GM21526 (cell line): ENCODE data around the gene STK11.
A peak's percentile ranks its signal among the peaks of the same experiment; 100 is the strongest.

Source experiments
- ATAC-seq: cut with Tn5 transposase; IDR thresholded peaks from one replicate; pipeline ENCODE4 v1.9.1; 2021; ENCODE audit warnings: moderate library complexity; ENCODE audit not compliant: unreplicated experiment, low FRiP score

STK11 gene

GRCh38 chr19:1269065-1269477 is 63.5 kb downstream of the STK11 start, which contains the start of gene CIRBP:
Gene CIRBP, plus strand, starts transcription at chr19:1269332. Its CDS starts 1,602 bp downstream, at chr19:1270934.
- ATAC-seq: peak; percentile 41

GRCh38 chr19:1269478-1270212 is 64.1 kb downstream of the STK11 start:
- ATAC-seq: peak; percentile 13

- no peak for ATAC-seq
Measured at GRCh38 chr19:1270213-1270853, 64.8 kb downstream of the STK11 start.

- ATAC-seq: no peak
Measured at GRCh38 chr19:1270854-1271527, 65.4 kb downstream of the STK11 start.

- no peak for ATAC-seq
Measured at GRCh38 chr19:1271528-1272422, 66.2 kb downstream of the STK11 start.

DNA sequence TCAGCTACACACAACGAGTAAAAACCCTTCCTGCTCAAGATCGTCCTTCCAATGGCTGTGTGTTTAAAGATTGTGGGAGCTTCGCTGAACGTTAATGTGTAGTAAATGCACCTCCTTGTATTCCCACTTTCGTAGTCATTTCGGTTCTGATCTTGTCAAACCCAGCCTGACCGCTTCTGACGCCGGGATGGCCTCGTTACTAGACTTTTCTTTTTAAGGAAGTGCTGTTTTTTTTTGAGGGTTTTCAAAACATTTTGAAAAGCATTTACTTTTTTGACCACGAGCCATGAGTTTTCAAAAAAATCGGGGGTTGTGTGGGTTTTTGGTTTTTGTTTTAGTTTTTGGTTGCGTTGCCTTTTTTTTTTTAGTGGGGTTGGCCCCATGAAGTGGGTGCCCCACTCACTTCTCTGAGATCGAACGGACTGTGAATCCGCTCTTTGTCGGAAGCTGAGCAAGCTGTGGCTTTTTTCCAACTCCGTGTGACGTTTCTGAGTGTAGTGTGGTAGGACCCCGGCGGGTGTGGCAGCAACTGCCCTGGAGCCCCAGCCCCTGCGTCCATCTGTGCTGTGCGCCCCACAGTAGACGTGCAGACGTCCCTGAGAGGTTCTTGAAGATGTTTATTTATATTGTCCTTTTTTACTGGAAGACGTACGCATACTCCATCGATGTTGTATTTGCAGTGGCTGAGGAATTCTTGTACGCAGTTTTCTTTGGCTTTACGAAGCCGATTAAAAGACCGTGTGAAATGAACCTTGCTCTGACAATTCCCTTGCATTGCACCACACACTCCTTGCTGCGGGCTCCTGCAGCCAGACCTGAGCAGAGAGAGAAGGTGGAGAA is 67.1 kb downstream of the STK11 start:
- ATAC-seq: no peak

DNA sequence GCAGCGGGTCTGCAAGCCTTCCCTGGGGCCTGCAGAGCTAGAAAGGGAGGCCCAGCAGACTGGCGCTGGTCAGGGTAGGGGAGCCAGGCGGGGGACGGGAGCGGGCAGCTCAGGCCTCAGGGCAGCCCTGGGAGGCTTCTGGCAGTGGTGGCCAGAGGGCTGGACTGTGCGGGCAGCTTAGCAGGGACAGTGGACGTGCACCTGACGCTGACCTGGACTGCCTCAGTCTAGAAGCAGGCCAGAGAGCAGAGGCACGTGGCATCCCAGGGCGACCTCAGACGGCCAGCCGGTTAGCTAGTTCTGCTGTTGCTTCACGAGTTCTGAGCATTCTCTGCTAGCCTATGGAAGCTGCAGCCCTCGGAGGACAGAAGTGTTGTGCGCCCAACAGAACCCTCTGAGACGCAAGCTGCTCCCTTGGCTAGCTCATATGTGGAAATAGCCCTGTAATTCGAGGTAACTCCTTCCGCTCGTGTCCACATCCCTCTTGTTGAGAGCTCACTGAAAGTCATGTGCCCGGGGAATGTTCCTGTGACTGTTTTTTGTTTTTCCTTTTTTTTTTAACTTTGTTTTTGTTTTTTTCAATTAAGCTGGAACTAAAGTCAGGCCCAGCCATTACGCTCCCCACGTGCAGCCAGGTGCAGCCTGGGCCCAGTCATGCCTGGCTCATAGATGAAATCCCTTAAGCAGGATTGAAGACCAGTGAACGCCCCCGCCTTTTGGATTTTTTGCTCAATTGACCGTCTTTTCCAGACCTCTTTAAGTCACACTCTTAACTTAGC is 67.9 kb downstream of the STK11 start:
- ATAC-seq: no peak

DNA sequence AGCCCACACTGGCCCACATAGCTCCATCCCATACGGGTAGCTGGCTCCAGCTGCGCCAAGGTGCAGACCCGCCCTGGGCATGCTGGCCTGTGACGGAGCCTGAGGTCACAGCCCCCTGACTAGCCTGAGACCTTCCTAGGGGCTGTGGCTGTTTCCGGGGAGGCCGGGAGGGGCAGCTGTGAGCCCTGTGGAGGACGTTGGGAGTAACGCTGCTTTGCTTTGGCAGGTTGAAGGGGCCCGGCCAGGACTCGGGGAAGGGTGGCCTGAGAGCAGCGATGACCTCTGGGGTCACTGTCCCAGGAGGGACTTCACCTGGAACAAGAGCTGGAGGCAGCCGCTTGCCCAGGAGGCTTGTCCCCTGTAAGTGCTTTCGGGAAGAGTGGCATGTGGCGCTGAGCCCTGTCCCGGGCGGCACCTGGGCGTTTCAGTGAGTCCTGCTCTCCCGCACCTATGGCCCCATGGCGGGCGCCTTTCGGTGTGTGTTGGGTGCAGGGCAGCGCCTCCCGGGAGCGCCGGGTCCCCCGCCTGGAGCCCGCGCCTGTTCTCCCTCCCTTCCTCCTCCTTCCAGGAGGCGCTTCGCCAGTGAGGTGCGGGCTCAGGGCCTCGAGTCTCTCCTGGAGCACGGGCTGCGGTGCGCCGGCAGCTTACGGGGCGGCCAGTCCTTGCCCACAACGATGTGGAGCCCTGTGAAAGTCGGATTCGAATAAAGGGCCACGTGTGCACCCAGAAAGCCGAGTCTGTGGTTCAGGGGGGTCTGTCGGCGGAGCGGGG is 68.7 kb downstream of the STK11 start:
- no peak for ATAC-seq

- ATAC-seq: no peak
Measured at GRCh38 chr19:1274852-1275259, 69.3 kb downstream of the STK11 start.

GRCh38 chr19:1275260-1275975 is 69.8 kb downstream of the STK11 start, which contains the start of gene FAM174C:
Gene FAM174C, plus strand, starts transcription at chr19:1275530. Its CDS starts 20 bp downstream, at chr19:1275550.
- ATAC-seq: peak; percentile 63

- ATAC-seq: no peak
Measured at GRCh38 chr19:1275976-1276627, 70.5 kb downstream of the STK11 start.

DNA sequence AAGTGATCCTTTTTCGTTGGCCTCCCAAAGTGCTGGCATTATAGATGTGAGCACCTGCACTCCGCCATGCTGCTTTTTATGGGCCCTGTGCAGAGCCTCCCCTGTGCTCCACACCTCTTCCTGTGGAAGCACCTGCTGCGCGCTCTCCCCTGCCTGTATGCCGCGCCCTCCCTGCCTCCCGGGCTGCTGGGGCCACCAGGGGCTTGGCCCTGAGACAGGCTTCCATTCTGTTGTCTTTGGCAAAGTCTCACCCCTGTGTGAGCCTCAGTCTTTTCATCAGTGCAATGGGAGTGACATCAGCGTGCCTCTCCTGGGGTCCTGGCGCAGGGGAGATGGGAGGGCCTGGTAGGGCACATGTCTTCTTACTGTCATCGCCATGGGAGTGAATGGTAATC is 71.0 kb downstream of the STK11 start:
- no peak for ATAC-seq

DNA sequence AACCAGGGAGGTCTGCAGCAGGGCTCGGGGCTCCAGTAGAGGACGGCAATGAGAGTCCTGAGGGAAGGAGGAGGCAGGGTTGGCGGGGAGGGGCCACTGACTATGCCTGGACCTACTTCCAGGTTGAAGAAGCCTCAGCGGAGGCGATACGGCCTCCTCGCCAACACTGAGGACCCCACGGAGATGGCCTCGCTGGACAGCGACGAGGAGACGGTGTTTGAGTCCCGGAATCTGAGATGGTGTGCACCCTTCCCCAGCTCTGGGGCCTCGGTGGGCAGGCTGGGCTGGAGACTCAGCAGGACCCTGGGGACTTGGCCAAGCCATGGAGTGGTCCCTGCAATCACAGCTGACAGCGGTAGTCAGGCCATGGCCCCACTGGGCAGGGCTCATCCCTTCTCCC is 71.5 kb downstream of the STK11 start:
- no peak for ATAC-seq
